HepG2 (cell line): ENCODE measurements around the gene TELO2. TPM values are rescaled to one million over a fixed set of nuclear protein-coding genes. Genes with fewer than 3 reads are reported as not detected.
A peak's percentile ranks its signal among the peaks of the same experiment; 100 is the strongest.

ENCODE experiments used
- ATAC-seq: fragments of 200-7000 bp; cut with Tn5 transposase; 3 replicates; pipeline ENCODE4 v1.9.1; 2020; ENCODE audit warnings: mild to moderate bottlenecking, moderate library complexity
- BruUV-seq: library from RNA; stranded (reverse); fragments of 400-500 nt; replicated peaks from 2 replicates; lab custom pipeline; 2021; lab: Mats Ljungman, UMichigan
- CTCF ChIA-PET: fragments of 300-600 bp; formaldehyde crosslinking; extraction: SDS; loops from one replicate; lab custom pipeline; 2021; ENCODE audit warnings: low total read pairs, inconsistent platforms, low intra/inter-chr PET ratio; lab: Yijun Ruan, JAX
- POLR2A ChIA-PET: fragments of 350-600 bp; sonication (Branson Sonifier 250); formaldehyde crosslinking; loops from one replicate; lab custom pipeline; 2020; ENCODE audit warnings: antibody characterized with exemption, inconsistent platforms; lab: Yijun Ruan, JAX
- DNase-seq: peaks from one replicate; pipeline ENCODE4 v3.0.0-alpha.2; 2015; ENCODE audit warnings: low spot score
- FAIRE-seq: peaks from 3 replicates; lab custom pipeline; 2011; peaks lifted over from hg19 to GRCh38; lab: Jason Lieb, UNC
- H2AFZ ChIP-seq: one replicate; pipeline ENCODE4 v1.6.1; 2011; ENCODE audit warnings: low read length, inconsistent platforms
- H3K27ac ChIP-seq: fragments of 300-600 bp; 3 replicates; pipeline ENCODE4 v1.8.0; 2011; ENCODE audit warnings: mixed run types, mild to moderate bottlenecking, mixed read lengths, low read length, inconsistent platforms; ENCODE audit not compliant: insufficient read depth; ENCODE audit errors: extremely low read length
- H3K27me3 ChIP-seq, 2 experiments: fragments of 200-600 bp in 1 of 2; 2 replicates in 1 of 2; 3 replicates in 1 of 2; pipeline versions ENCODE4 v1.6.0 to v1.8.0; 2011; ENCODE audit warnings: low read length in 2 of 2, mild to moderate bottlenecking in 2 of 2, moderate library complexity in 2 of 2, inconsistent platforms in 1 of 2; ENCODE audit not compliant: insufficient read depth in 2 of 2, control insufficient read depth in 1 of 2
- H3K36me3 ChIP-seq, 2 experiments: fragments of 200-600 bp in 1 of 2; replicated peaks in 1 of 2; 2 replicates in 1 of 2; 3 replicates in 1 of 2; pipeline versions ENCODE4 v1.5.1 to v1.8.0; 2011; ENCODE audit warnings: low read length in 2 of 2, inconsistent platforms in 1 of 2; ENCODE audit not compliant: insufficient read depth in 2 of 2, control insufficient read depth in 1 of 2
- H3K4me1 ChIP-seq: 2 replicates; pipeline ENCODE4 v1.5.1; 2012; ENCODE audit warnings: low read length, inconsistent platforms; ENCODE audit not compliant: insufficient read depth
- H3K4me2 ChIP-seq: 2 replicates; pipeline ENCODE4 v1.6.0; 2011; ENCODE audit warnings: low read depth, low read length, inconsistent platforms
- H3K4me3 ChIP-seq, 3 experiments: fragments of 200-600 bp in 1 of 3; sonication (generic), shearing (Covaris generic) in 1 of 3; replicated peaks in 1 of 3; 2 replicates each; pipeline ENCODE4 v1.5.1; 2011 to 2016; ENCODE audit warnings: low read length in 3 of 3, inconsistent platforms in 2 of 3, low read depth in 2 of 3, mild to moderate bottlenecking in 2 of 3, control low read depth in 1 of 3, mixed read lengths in 1 of 3; ENCODE audit not compliant: insufficient read depth in 1 of 3
- H3K79me2 ChIP-seq: one replicate; pipeline ENCODE4 v1.6.1; 2011; ENCODE audit warnings: low read length, inconsistent platforms; ENCODE audit not compliant: insufficient read depth
- H3K9ac ChIP-seq: 2 replicates; pipeline ENCODE4 v1.6.0; 2011; ENCODE audit warnings: mild to moderate bottlenecking, low read depth, low read length, inconsistent platforms; ENCODE audit not compliant: insufficient read depth
- H3K9me3 ChIP-seq: 2 replicates; pipeline ENCODE4 v1.5.1; 2012; ENCODE audit warnings: mild to moderate bottlenecking, low read length
- H4K20me1 ChIP-seq: 2 replicates; pipeline ENCODE4 v1.6.0; 2011; ENCODE audit warnings: inconsistent platforms, mild to moderate bottlenecking, low read length, moderate library complexity; ENCODE audit not compliant: insufficient read depth
- DNMT1 ChIP-seq: sonication (generic); formaldehyde crosslinking; IDR thresholded peaks from 2 replicates; pipeline ENCODE4 v1.5.1; 2020; ENCODE audit warnings: mild to moderate bottlenecking, missing genetic modification reagents
- ISX ChIP-seq: sonication (generic); formaldehyde crosslinking; conservative IDR thresholded peaks from 2 replicates; pipeline ENCODE4 v1.5.0; 2020; ENCODE audit warnings: missing genetic modification reagents
- KLF6 ChIP-seq: IDR thresholded peaks from 2 replicates; pipeline ENCODE4 v1.8.0; 2016; ENCODE audit warnings: missing biosample characterization, missing genetic modification reagents
- MTF2 ChIP-seq: sonication (generic); formaldehyde crosslinking; IDR thresholded peaks from 2 replicates; pipeline ENCODE4 v1.5.0; 2020; ENCODE audit warnings: missing genetic modification reagents, borderline replicate concordance
- THAP7 ChIP-seq: sonication (generic); formaldehyde crosslinking; IDR thresholded peaks from 2 replicates; pipeline ENCODE4 v1.8.1; 2023; ENCODE audit warnings: mild to moderate bottlenecking, missing genetic modification reagents
- ZFP90 ChIP-seq: sonication (generic); formaldehyde crosslinking; IDR thresholded peaks from 2 replicates; pipeline ENCODE4 v1.8.0; 2022; ENCODE audit warnings: missing genetic modification reagents, mild to moderate bottlenecking, inconsistent platforms, borderline replicate concordance
- ZNF17 ChIP-seq: sonication (generic); formaldehyde crosslinking; IDR thresholded peaks from 2 replicates; pipeline ENCODE4 v1.5.0; 2020; ENCODE audit warnings: mild to moderate bottlenecking, missing genetic modification reagents
- ZNF256 ChIP-seq: sonication (generic); formaldehyde crosslinking; conservative IDR thresholded peaks from 2 replicates; pipeline ENCODE4 v1.4.0; 2020; ENCODE audit warnings: missing genetic modification reagents
- WGBS: methylation state at CpG from one replicate; pipeline ENCODE4 v1.1.6; 2017; ENCODE audit warnings: low lambda C conversion rate; 5-methylcytosine and 5-hydroxymethylcytosine counted together
- in situ Hi-C: cut with HindIII; loops from 2 replicates; pipeline ENCODE4 v1.10.0; 2017; ENCODE audit warnings: low pct_unique_long_range_greater_than_20kb; ENCODE audit not compliant: extremely low pct_ligation_motif_present
- intact Hi-C: fragments of 100-400 bp; cut with micrococcal nuclease; formaldehyde crosslinking; loops from one replicate; pipeline ENCODE4 v1.10.0; 2022; ENCODE audit not compliant: unreplicated experiment
- polyA plus RNA-seq, 8 experiments: library from polyadenylated mRNA; depleted of rRNA in 3 of 8; stranded (reverse) in 7 of 8; unstranded in 1 of 8; fragments of >200 nt; fragmentation: Illumina TruSeq in 4 of 8; extraction: Trizol in 4 of 8; gene quantifications; 2 replicates each; pipeline versions ENCODE4 v1.2.1 to v1.2.3, GENCODE V29; 2011 to 2016; ENCODE audit warnings: low read depth in 4 of 8, missing spikeins in 1 of 8, mixed read lengths in 1 of 8; ENCODE audit not compliant: insufficient read depth in 1 of 8
- total RNA-seq, 5 experiments: library from RNA; depleted of rRNA; stranded (reverse); fragments of >200 nt; fragmentation: Illumina TruSeq; extraction: Trizol; gene quantifications; 2 replicates each; pipeline ENCODE4 v1.2.3, GENCODE V29; 2016; ENCODE audit warnings: low read depth in 1 of 5

The TELO2 gene
- total and polyA plus RNA-seq, 2 of the 13 experiments (the other 11 are each of a cell fraction or from before 2014, with no cell fraction given), result 10.1 to 17.9 TPM

GRCh38 chr16:1481906-1482835 lies 11.0 kb upstream of the TELO2 start:
- intact Hi-C loops (no loop called here), in situ Hi-C loops (no loop called here)
- ChIA-PET CTCF (no interaction called here), POLR2A (interaction anchor here (1.8 kb wide), 1 partner anchor 11 kb away, joined by 5 read pairs; the partner anchor contains the start of gene TELO2)
- no TSS peak for BruUV-seq
- no peaks in the 10 kb centered on the region for H3K9me3 ChIP-seq
- no peaks in the 10 kb centered on the region for H4K20me1 ChIP-seq
- no peak overlapping the region for H3K9ac ChIP-seq
- no peak overlapping the region for H3K27ac ChIP-seq
- no peak overlapping the region for H3K4me3 ChIP-seq
- no peak for ATAC-seq
- FAIRE-seq, result no peak
- H3K4me2 ChIP-seq, result peak overlapping the region; percentile 7; the same call in 1 of the 2 replicates
- no peaks in the 10 kb centered on the region for H3K36me3 ChIP-seq
- H3K27me3 ChIP-seq, result peaks cover 6 to 48% of the 10 kb centered on the region in 2 experiments
- H2AFZ ChIP-seq, result no peak overlapping the region
- no peaks in the 10 kb centered on the region for H3K79me2 ChIP-seq
- WGBS, result 41% methylated on average over 18 of the region's 28 CpGs
- peaks cover 7% of the 10 kb centered on the region; the same call in 1 of the 2 replicates for H3K4me1 ChIP-seq
- no peak for DNase-seq
- TF ChIP-seq THAP7 (CRISPR knock-in tag) (no peak), ISX (CRISPR knock-in tag) (no peak), MTF2 (CRISPR knock-in tag) (no peak), DNMT1 (CRISPR knock-in tag) (no peak)

DNA sequence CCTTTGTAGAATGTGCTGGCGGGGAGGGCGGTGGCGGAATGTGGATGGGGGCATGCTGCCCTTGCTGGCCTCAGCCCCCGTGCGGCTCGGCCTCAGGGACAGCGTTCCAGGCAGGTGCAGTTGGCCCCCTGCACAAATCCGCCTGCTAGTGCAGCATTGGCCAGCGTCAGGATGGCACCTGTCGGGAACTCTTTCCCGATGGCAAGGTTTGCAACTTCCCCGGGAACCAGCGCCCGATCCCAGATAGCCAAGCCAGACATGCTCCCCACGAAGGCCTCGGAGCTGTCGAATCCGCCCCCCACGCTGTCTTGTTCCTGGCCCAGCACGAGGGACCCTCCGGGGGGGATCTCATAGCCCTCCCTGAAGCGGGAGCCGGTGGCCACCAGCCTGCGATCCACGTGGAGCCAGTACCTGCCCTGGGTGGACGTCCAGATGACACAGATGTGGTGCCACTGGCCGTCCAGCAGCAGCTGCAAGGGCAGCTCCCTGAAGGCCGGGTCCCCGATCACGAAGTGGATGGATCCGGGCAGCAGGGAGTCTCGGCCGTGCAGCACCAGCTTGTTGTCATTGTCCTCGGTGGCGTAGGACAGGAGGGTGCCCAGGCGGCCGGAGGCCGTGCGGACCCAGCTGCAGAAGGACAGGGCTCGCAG lies 7.2 kb upstream of the TELO2 start:
- Histone ChIP-seq H3K36me3 (no peaks in the 10 kb centered on the region), H3K9me3 (no peaks in the 10 kb centered on the region), H3K4me2 (no peak overlapping the region), H3K4me1 (peaks cover 9% of the 10 kb centered on the region; the same call in 1 of the 2 replicates), H3K27ac (no peak overlapping the region), H3K79me2 (no peaks in the 10 kb centered on the region), H2AFZ (no peak overlapping the region), H3K9ac (no peak overlapping the region), H4K20me1 (no peaks in the 10 kb centered on the region), H3K27me3 (peaks cover 8 to 60% of the 10 kb centered on the region in 2 experiments), H3K4me3 (no peak overlapping the region)
- WGBS, result 64% methylated on average over 15 of the region's 40 CpGs
- DNase-seq (no peak), FAIRE-seq (no peak), ATAC-seq (peak; percentile 13; the same call in 1 of the 3 replicates)
- BruUV-seq, result no TSS peak
- TF ChIP-seq KLF6 (no peak), ZFP90 (peak; percentile 88; the same call in 1 of the 2 replicates), ZNF256 (no peak), ZNF17 (CRISPR knock-in tag) (no peak)
- CTCF ChIA-PET, result no interaction called here
- intact Hi-C loops, result no loop called here
- in situ Hi-C loops, result no loop called here
- POLR2A ChIA-PET, result interaction anchor here (0.7 kb wide), 1 partner anchor 8 kb away, joined by 4 read pairs; no protein-coding TSS in a partner anchor
